Measurements from ENCODE around the gene PDE4D. TPM values are rescaled to one million over a fixed set of nuclear protein-coding genes. Genes with fewer than 3 reads are reported as not detected.

Gene PDE4D
- total RNA-seq, 1 donor from 2014 or later: 34.5 TPM

DNA sequence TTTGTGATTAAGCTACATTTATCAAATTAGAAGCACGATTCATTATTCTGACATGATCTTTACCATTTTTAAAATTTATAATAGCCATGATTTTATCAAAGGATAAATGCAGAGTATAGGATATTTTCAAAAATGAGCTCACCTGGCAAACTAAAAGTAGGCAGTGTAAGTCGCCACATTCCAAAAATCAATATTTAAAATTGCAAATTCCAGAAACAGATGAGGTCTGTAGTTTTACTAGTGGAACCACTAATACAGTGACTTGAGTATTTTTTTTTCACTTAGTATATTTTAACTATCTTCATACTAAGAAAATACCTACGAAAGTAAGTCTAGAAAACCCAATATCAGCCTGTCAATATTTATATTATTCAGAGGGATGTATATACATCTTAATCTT, 164.2 kb downstream of the PDE4D start:
- no peaks in the 10 kb centered on the region for H3K4me1 ChIP-seq

DNA sequence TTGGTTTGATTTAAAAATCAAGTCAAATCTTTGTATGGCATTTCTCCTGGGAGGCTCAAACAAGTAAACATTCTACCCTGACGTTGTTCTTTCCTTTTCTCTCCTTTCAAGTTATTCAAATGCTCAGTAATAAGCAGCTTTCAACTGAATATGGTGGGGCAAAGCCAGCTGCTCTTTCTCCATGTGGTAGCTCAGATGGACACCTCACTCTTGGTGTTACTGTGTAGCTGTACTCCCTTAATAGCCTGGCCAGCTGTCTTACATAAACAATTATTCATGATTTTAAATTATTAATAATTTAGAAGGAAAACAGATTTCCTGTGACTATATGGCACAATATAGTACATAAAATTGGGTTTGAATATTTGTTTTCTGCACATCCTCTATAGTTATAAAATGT, 165.2 kb downstream of the PDE4D start:
- TF ChIP-seq, protein P1, sequence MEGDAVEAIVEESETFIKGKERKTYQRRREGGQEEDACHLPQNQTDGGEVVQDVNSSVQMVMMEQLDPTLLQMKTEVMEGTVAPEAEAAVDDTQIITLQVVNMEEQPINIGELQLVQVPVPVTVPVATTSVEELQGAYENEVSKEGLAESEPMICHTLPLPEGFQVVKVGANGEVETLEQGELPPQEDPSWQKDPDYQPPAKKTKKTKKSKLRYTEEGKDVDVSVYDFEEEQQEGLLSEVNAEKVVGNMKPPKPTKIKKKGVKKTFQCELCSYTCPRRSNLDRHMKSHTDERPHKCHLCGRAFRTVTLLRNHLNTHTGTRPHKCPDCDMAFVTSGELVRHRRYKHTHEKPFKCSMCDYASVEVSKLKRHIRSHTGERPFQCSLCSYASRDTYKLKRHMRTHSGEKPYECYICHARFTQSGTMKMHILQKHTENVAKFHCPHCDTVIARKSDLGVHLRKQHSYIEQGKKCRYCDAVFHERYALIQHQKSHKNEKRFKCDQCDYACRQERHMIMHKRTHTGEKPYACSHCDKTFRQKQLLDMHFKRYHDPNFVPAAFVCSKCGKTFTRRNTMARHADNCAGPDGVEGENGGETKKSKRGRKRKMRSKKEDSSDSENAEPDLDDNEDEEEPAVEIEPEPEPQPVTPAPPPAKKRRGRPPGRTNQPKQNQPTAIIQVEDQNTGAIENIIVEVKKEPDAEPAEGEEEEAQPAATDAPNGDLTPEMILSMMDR (IDR thresholded peaks at IDR 0.05; ENCODE audit: borderline replicate concordance): no peak
- no peaks in the 10 kb centered on the region for H3K9me3 ChIP-seq (replicated peaks)
- intact Hi-C loops (cut with micrococcal nuclease): no loop called here
- no peaks in the 10 kb centered on the region for H3K36me3 ChIP-seq
- H3K27ac ChIP-seq (replicated peaks): no peak overlapping the region
- no peak for DNase-seq
- H3K4me3 ChIP-seq: no peak overlapping the region
- no peaks in the 10 kb centered on the region for H3K4me1 ChIP-seq
- H3K27me3 ChIP-seq (ENCODE audit: low read depth): no peaks in the 10 kb centered on the region

More for the DNA sequence above, 164.2 kb downstream of the PDE4D start:
- H3K36me3 ChIP-seq: no peaks in the 10 kb centered on the region
- H3K27me3 ChIP-seq (ENCODE audit: low read depth): no peaks in the 10 kb centered on the region
- intact Hi-C loops (cut with micrococcal nuclease): no loop called here
- H3K27ac ChIP-seq (replicated peaks): no peak overlapping the region
- TF ChIP-seq, protein P1 (IDR thresholded peaks at IDR 0.05; ENCODE audit: borderline replicate concordance): no peak
- no peak overlapping the region for H3K4me3 ChIP-seq
- DNase-seq: no peak
- H3K9me3 ChIP-seq (replicated peaks): no peaks in the 10 kb centered on the region

DNA sequence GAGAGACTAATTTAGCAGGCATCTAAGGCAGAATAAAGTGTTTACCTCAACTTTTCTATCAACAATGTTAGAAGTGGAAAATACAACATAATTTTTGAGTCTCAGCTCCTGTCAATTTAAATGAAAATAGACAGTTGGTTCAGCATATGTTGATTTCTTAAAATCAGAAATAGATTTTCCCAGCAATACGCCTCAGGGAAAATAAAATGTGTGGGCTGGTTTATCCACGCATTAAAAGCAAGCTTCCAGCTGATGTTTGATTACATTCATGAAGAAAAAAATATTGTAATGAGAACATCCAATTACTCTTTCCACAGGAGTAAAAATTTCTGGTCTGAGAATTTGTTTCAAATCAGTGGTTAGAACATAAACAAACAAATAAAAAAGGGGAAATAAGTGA, 166.3 kb downstream of the PDE4D start:
- TF ChIP-seq, protein P1 (IDR thresholded peaks at IDR 0.05; ENCODE audit: borderline replicate concordance): no peak
- Histone ChIP-seq H3K27me3 (ENCODE audit: low read depth) (no peaks in the 10 kb centered on the region), H3K4me3 (no peak overlapping the region), H3K27ac (replicated peaks) (no peak overlapping the region), H3K36me3 (no peaks in the 10 kb centered on the region), H3K4me1 (no peaks in the 10 kb centered on the region), H3K9me3 (replicated peaks) (no peaks in the 10 kb centered on the region)
- intact Hi-C loops (cut with micrococcal nuclease): no loop called here
- no peak for DNase-seq

DNA sequence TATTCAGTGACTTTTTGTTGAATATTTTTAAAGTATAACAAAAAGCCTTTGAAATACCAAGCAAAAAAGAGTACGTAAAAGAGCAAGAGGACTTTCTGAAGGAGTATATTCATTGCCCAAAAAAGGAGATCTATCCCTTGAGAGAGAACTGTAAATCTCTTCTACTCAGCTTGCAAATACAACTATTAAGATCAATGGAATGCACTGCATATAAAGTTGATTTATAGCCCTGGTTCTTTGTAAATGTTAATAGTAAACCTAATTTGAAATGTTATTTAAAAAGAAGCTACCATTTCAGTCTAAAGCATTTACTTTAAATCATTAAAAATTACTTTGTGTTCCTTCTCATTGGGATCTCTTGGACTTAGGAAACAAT, 168.1 kb downstream of the PDE4D start:
- no peak overlapping the region for H3K4me3 ChIP-seq
- no peaks in the 10 kb centered on the region for H3K27me3 ChIP-seq (ENCODE audit: low read depth)
- TF ChIP-seq, protein P1 (IDR thresholded peaks at IDR 0.05; ENCODE audit: borderline replicate concordance): no peak
- DNase-seq: no peak
- intact Hi-C loops (cut with micrococcal nuclease): no loop called here
- no peak overlapping the region for H3K27ac ChIP-seq (replicated peaks)
- no peaks in the 10 kb centered on the region for H3K4me1 ChIP-seq
- no peaks in the 10 kb centered on the region for H3K9me3 ChIP-seq (replicated peaks)
- H3K36me3 ChIP-seq: no peaks in the 10 kb centered on the region

DNA sequence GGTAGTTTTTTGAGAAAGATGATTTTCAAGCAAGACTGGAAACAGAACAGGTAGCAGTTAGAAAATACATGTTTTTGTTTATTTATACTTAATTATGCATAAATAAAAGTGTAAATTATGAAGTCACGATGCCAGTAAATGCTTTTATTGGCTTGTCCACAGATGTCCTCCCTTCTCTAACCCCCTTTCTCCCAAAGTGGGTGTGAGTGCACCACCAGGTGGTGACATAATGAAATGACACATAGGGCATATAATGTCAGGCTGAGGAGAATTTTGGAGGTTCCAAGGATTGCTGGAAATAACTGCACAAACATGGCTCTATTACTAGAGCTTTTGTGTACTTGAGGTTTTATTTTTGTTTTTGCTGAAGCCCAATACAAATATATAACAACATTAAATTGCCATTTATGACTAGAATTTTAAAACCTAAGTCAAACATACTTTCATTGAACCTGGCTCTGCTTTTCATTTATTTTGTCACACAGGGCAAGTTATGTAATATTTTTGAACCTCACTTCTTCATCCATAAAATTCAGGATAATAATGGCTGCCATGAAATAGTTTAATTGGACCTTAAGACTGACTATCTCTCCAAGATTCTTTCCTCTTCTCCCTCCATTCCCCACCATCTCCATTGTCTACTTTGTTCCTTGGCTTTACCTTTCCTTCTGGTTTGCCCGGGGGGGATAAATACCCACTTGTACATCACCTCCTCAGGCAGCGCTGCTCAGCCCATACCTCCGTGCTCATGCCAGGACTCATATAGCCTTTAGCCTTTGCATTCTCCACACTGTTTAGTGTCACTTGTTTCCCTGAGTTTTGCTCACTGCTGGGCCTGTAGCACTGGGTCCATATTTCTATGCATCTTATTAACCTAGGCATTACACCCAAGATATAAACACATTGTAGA, 168.8 kb downstream of the PDE4D start:
- no peak overlapping the region for H3K4me3 ChIP-seq
- no peaks in the 10 kb centered on the region for H3K27me3 ChIP-seq (ENCODE audit: low read depth)
- DNase-seq: no peak
- TF ChIP-seq, protein P1 (IDR thresholded peaks at IDR 0.05; ENCODE audit: borderline replicate concordance): peak; percentile 66
- no peaks in the 10 kb centered on the region for H3K4me1 ChIP-seq
- no peak overlapping the region for H3K27ac ChIP-seq (replicated peaks)
- intact Hi-C loops (cut with micrococcal nuclease): no loop called here
- H3K36me3 ChIP-seq: no peaks in the 10 kb centered on the region
- no peaks in the 10 kb centered on the region for H3K9me3 ChIP-seq (replicated peaks)

Data from left ventricle myocardium inferior (tissue), 1 donor.